HCEC 1CT (cell line): ENCODE measurements around the gene SLC7A4.

ENCODE experiments used
- DNase-seq: peaks from one replicate; pipeline ENCODE4 v3.0.0-alpha.2; 2017

The SLC7A4 gene

DNA sequence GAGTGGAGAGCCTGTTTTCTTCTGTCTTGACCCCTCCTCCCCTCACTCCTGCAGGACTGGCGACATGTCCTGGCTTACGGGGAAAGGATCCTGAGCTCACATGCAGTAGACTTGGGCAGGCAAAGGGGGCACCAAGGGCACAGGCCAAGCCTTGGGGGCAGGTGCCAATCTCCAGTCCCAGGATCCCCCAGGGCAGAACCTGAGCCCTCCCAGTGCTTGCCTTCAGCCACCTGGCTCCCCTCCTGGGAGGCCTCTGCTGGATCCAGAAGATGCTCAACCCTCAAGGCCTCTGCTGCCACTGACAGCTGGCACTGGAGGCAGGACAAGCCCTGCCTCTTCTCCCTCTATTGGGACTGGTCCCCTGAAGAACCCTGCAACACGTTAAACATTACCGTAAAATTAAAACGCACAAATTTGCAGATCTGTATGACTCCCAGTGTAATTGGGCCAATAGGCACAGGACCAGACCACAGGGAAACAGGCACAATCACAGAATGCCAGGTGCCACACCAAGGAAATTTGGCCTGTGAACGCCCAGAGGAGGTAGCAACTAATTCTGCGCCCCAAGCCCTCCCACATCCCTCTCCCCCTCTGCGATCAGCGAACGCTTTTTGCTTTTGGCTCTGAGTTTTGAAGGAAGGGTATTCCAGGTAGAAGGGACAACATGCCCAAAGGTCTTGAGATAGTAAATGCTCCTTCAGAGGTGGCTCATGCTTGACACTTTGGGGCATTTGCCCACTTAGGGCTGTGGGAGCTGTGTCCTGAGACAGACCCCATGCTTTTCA, 51.2 kb downstream of the SLC7A4 start:
- DNase-seq, result no peak

DNA sequence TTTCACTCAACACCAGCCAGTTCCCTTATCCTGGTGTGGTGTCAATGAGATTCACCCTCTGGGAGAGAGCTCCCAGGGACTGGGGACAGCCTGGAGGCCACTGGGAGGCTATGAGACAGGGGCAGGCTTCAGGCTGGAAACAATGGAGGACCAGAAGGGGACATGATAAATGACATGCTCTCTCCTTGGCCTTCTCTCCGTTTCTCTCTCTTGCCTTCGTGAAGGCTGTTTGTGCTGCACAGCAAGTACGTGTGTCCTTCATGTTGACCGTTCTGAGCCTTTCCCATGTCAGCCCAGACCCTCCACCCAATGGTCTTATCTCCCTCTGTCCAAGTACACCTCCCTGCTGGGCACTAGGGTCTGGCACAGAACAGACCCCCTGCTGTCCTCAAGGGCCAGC, 51.8 kb downstream of the SLC7A4 start:
- DNase-seq, result no peak

DNA sequence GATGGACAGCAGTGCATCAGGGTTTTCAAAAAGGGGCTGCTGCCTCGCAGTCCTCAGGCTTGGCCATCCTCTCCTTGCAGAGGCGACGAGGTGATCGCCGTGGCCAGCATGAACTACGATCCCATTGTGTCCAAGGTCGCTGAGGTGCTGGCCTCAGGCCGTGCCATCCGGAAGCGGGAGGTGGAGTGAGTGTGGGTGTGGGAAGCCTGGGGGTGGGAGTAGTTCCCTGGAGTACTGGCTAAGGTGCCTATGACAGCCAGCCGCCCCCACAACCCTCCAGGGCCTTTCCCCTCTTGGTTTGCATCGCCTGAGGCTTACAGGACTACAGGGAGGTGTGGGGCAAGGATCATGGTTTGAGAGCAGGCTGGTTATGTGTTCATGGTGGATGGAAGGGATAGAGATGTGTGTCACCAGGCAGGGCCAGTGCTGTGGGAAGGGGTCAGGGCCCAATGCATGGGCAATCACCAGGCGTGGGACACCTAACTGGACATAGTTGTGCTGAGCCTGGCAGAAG, 52.4 kb downstream of the SLC7A4 start:
- DNase-seq, result no peak

DNA sequence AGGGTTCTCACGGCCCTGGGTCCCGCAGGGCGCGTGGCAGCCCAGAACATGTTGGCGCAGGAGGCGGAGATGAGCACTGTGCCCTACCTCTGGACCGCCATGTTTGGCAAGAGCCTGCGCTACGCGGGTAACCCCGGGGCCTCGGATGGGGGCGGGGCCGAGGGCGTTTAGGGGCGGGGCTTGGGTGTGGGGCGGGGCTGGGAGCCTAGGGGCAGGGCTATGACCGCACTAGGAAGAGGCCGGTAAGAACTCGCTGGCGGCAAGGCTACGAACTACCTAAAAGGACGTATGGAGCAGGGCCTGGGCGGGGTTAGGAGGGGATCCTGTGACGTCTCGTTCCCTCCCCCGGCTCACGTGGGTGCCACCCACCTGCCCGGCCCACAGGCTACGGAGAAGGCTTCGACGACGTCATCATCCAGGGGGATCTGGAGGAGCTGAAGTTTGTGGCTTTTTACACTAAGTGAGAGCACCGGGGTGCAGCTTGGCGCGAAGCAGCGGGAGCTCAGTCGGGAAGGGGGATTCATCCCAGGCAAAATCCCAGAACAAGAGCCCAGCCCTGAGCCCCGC, 53.0 kb downstream of the SLC7A4 start:
- no peak for DNase-seq
